Parathyroid adenoma (tissue), 2 donors: ENCODE results near the gene FBH1.

Experiments
- H2AFZ ChIP-seq: fragments of 300-600 bp; sonication (generic); one replicate; pipeline ENCODE4 v1.7.0; 2017; ENCODE audit warnings: antibody characterized with exemption, mild to moderate bottlenecking
- H3K27ac ChIP-seq: fragments of 300-600 bp; sonication (generic); one replicate; pipeline ENCODE4 v1.7.0; 2017
- H3K27me3 ChIP-seq: fragments of 300-600 bp; sonication (generic); one replicate; pipeline ENCODE4 v1.7.0; 2017; ENCODE audit warnings: low read length; ENCODE audit not compliant: control insufficient read depth, insufficient read depth
- H3K36me3 ChIP-seq: fragments of 300-600 bp; sonication (generic); one replicate; pipeline ENCODE4 v1.7.0; 2017; ENCODE audit warnings: low read length; ENCODE audit not compliant: control insufficient read depth, insufficient read depth
- H3K4me1 ChIP-seq: fragments of 300-600 bp; sonication (generic); one replicate; pipeline ENCODE4 v1.7.0; 2017; ENCODE audit warnings: control low read depth
- H3K4me2 ChIP-seq: fragments of 300-600 bp; sonication (generic); one replicate; pipeline ENCODE4 v1.7.0; 2017; ENCODE audit warnings: low read length
- H3K4me3 ChIP-seq: fragments of 300-600 bp; sonication (generic); one replicate; pipeline ENCODE4 v1.7.0; 2017; ENCODE audit warnings: low read depth, low read length
- H3K79me2 ChIP-seq: fragments of 300-600 bp; sonication (generic); one replicate; pipeline ENCODE4 v1.7.0; 2017; ENCODE audit warnings: control low read depth
- H3K9ac ChIP-seq: fragments of 300-600 bp; sonication (generic); one replicate; pipeline ENCODE4 v1.7.0; 2017; ENCODE audit warnings: mild to moderate bottlenecking
- H3K9me3 ChIP-seq: fragments of 300-600 bp; sonication (generic); one replicate; pipeline ENCODE4 v1.7.0; 2017; ENCODE audit warnings: low read length; ENCODE audit not compliant: control insufficient read depth
- CTCF ChIP-seq: fragments of 300-600 bp; sonication (generic); IDR thresholded peaks from one replicate; pipeline ENCODE4 v1.7.0; 2017; ENCODE audit warnings: antibody characterized with exemption, mild to moderate bottlenecking
- donor health status: primary hyperparathyroidism.

FBH1 gene

GRCh38 chr10:5889624-5890451, at the start of gene FBH1, which contains the start of gene ANKRD16:
TSS of gene FBH1 (plus strand) at chr10:5890243. CDS start at chr10:5890346, 103 bp downstream.
TSS of gene ANKRD16 (minus strand) at chr10:5889893. CDS start at chr10:5889354, 539 bp downstream.
- peak within 1 kb of the TSS; percentile 34 for H3K9ac ChIP-seq
- no peaks in the 10 kb centered on the region for H3K9me3 ChIP-seq
- peak within 1 kb of the TSS; percentile 88 for H2AFZ ChIP-seq
- H3K4me1 ChIP-seq = peaks cover 4% of the 10 kb centered on the region
- peaks cover 6% of the 10 kb centered on the region for H3K79me2 ChIP-seq
- H3K4me3 ChIP-seq = peak within 1 kb of the TSS; percentile 69
- no peak for TF ChIP-seq CTCF
- H3K27me3 ChIP-seq = no peaks in the 10 kb centered on the region
- H3K4me2 ChIP-seq = peak within 1 kb of the TSS; percentile 92
- peak within 1 kb of the TSS; percentile 48 for H3K27ac ChIP-seq
- no peaks in the 10 kb centered on the region for H3K36me3 ChIP-seq

GRCh38 chr10:5840314-5841307, 49.4 kb upstream of the FBH1 start:
- no peaks in the 10 kb centered on the region for H3K4me1 ChIP-seq

GRCh38 chr10:5841965-5842364, 48.1 kb upstream of the FBH1 start:
- Histone ChIP-seq H3K36me3 (no peaks in the 10 kb centered on the region), H2AFZ (no peak overlapping the region), H3K4me2 (no peak overlapping the region), H3K9me3 (no peaks in the 10 kb centered on the region), H3K79me2 (no peaks in the 10 kb centered on the region), H3K4me3 (no peak overlapping the region), H3K9ac (no peak overlapping the region), H3K27ac (no peak overlapping the region), H3K27me3 (no peaks in the 10 kb centered on the region), H3K4me1 (no peaks in the 10 kb centered on the region)
- TF ChIP-seq CTCF = no peak

More at GRCh38 chr10:5840314-5841307, 49.4 kb upstream of the FBH1 start:
- no peaks in the 10 kb centered on the region for H3K27me3 ChIP-seq
- no peaks in the 10 kb centered on the region for H3K9me3 ChIP-seq
- no peak overlapping the region for H3K4me2 ChIP-seq
- no peaks in the 10 kb centered on the region for H3K36me3 ChIP-seq
- no peak overlapping the region for H3K4me3 ChIP-seq
- no peak overlapping the region for H3K27ac ChIP-seq
- H2AFZ ChIP-seq = no peak overlapping the region
- no peak for TF ChIP-seq CTCF
- no peaks in the 10 kb centered on the region for H3K79me2 ChIP-seq
- H3K9ac ChIP-seq = no peak overlapping the region

- Histone ChIP-seq H3K9me3 (no peaks in the 10 kb centered on the region), H3K79me2 (no peaks in the 10 kb centered on the region), H3K4me1 (no peaks in the 10 kb centered on the region), H3K4me3 (no peak overlapping the region), H3K36me3 (no peaks in the 10 kb centered on the region), H3K27ac (no peak overlapping the region), H3K4me2 (no peak overlapping the region), H3K27me3 (no peaks in the 10 kb centered on the region), H3K9ac (no peak overlapping the region), H2AFZ (no peak overlapping the region)
- no peak for TF ChIP-seq CTCF
Observed at GRCh38 chr10:5843686-5844344, 46.2 kb upstream of the FBH1 start.
